ENCODE measurements around the gene GALNS. TPM values are rescaled to one million over a fixed set of nuclear protein-coding genes. Genes with fewer than 3 reads are reported as not detected.

The GALNS gene
- total and polyA plus RNA-seq, 2 donors (not counting 1 experiment from before 2014, with no cell fraction given): 10.6 to 29.6 TPM

DNA sequence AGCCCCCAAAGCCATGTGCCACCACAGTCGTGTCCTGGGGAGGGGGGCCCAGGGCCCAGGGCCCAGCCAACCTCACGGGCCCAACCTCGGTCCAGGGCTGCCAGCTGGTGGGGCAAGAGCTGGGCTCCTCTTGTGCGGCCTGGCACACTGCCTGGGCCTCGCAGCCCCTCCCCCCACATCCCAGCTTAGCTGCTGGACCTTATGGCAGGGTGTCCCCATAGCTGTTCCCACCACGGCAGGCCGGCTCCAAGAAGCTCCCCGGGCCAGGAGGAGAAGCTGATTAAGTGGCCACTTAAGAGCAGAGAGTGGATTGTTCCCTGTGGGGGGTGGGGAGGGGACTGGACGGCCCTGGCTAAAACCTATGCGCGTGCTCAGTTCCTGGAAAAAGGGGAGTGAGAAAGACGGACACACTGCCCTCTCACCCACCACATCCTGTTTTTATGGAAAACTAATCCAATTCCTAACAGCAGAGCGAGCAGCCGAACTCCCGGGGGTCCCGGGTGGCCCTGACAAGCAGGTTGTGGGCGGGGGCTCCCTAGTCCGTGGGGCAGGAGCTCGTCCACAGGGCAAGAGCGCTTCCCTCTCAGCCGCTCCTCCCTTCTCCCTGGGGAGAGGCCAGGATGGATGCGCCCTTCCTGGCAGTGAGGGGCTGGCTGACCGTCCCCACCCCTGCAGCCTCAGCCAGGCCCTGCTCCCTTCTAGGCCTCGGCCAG lies 88.5 kb downstream of the GALNS start:
- peaks cover 45% of the 10 kb centered on the region for H3K4me1 ChIP-seq (ENCODE audit: control insufficient read depth, extremely low read depth, insufficient read depth, low read length)

DNA sequence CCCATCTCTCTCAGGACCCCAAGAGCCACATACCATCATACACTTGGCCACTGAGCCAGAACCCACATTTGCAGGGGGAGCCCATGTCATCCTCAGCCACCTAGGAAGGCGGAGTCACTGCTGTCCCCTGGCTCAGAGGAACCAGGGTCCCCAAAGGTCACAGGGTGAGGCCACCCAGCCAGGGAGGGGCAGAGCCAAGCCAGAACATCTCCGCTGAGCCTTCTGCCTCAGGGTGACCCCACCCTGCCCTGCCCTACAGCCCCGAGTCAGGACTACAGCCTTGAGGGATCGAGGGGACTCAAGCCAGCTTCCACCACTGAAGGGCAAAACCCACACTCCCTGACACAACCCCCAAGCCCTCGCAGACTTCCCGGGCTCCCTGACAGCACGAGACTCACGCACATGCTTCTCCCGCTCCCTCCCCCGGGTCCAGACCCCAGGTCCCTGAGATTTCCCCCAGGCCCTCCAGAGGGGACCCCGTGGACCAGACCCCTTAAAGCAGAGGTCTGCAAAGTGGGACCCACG lies 89.1 kb downstream of the GALNS start:
- H3K79me2 ChIP-seq (ENCODE audit: control insufficient read depth, insufficient read depth, low read length): peaks cover 92% of the 10 kb centered on the region
- H3K27me3 ChIP-seq (ENCODE audit: control insufficient read depth, insufficient read depth, low read length): no peaks in the 10 kb centered on the region
- peaks cover 42% of the 10 kb centered on the region for H3K4me1 ChIP-seq (ENCODE audit: control insufficient read depth, extremely low read depth, insufficient read depth, low read length)
- H4K20me1 ChIP-seq (ENCODE audit: control insufficient read depth, extremely low read depth, insufficient read depth, low read length): no peaks in the 10 kb centered on the region
- peak overlapping the region; percentile 25 for H3K4me2 ChIP-seq (ENCODE audit: extremely low read depth, insufficient read depth, low read length)
- TF ChIP-seq, protein P1, sequence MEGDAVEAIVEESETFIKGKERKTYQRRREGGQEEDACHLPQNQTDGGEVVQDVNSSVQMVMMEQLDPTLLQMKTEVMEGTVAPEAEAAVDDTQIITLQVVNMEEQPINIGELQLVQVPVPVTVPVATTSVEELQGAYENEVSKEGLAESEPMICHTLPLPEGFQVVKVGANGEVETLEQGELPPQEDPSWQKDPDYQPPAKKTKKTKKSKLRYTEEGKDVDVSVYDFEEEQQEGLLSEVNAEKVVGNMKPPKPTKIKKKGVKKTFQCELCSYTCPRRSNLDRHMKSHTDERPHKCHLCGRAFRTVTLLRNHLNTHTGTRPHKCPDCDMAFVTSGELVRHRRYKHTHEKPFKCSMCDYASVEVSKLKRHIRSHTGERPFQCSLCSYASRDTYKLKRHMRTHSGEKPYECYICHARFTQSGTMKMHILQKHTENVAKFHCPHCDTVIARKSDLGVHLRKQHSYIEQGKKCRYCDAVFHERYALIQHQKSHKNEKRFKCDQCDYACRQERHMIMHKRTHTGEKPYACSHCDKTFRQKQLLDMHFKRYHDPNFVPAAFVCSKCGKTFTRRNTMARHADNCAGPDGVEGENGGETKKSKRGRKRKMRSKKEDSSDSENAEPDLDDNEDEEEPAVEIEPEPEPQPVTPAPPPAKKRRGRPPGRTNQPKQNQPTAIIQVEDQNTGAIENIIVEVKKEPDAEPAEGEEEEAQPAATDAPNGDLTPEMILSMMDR (conservative IDR thresholded peaks at IDR 0.05 in 1 of 2, IDR thresholded peaks at IDR 0.05 in 1 of 2; ENCODE audit: low read depth in 1 of 2, low read length in 2 of 2): no peak
- TF ChIP-seq EZH2 (IDR thresholded peaks at IDR 0.05; ENCODE audit: low read length, missing control alignments): no peak
- peaks cover 5% of the 10 kb centered on the region for H3K36me3 ChIP-seq (ENCODE audit: control insufficient read depth, insufficient read depth, low read length)
- DNase-seq (ENCODE audit: low read depth in 2 of 2): no peak
- peak overlapping the region in 1 of 4 experiments; percentile 35 for H3K4me3 ChIP-seq (replicated peaks in 1 of 4; ENCODE audit: control extremely low read depth in 1 of 4, insufficient read depth in 1 of 4, low read depth in 3 of 4, low read length in 4 of 4)
- no peaks in the 10 kb centered on the region for H3K9me3 ChIP-seq (ENCODE audit: control insufficient read depth, insufficient read depth, low read depth, low read length)
- no peak overlapping the region for H2AFZ ChIP-seq (ENCODE audit: low read length)
- H3K27ac ChIP-seq (ENCODE audit: insufficient read depth, low read length): peak overlapping the region; percentile 57
- H3K9ac ChIP-seq (ENCODE audit: insufficient read depth, low read length): peak overlapping the region; percentile 21

More for the DNA sequence above, 88.5 kb downstream of the GALNS start:
- TF ChIP-seq, protein P1 (conservative IDR thresholded peaks at IDR 0.05 in 1 of 2, IDR thresholded peaks at IDR 0.05 in 1 of 2; ENCODE audit: low read depth in 1 of 2, low read length in 2 of 2): no peak
- TF ChIP-seq EZH2 (IDR thresholded peaks at IDR 0.05; ENCODE audit: low read length, missing control alignments): no peak
- no peaks in the 10 kb centered on the region for H4K20me1 ChIP-seq (ENCODE audit: control insufficient read depth, extremely low read depth, insufficient read depth, low read length)
- H3K27me3 ChIP-seq (ENCODE audit: control insufficient read depth, insufficient read depth, low read length): no peaks in the 10 kb centered on the region
- H3K9ac ChIP-seq (ENCODE audit: insufficient read depth, low read length): peak overlapping the region; percentile 21
- H3K27ac ChIP-seq (ENCODE audit: insufficient read depth, low read length): peak overlapping the region; percentile 57
- peak; percentile 71 to 87 for DNase-seq (ENCODE audit: low read depth in 2 of 2)
- no peaks in the 10 kb centered on the region for H3K9me3 ChIP-seq (ENCODE audit: control insufficient read depth, insufficient read depth, low read depth, low read length)
- H3K36me3 ChIP-seq (ENCODE audit: control insufficient read depth, insufficient read depth, low read length): peaks cover 5% of the 10 kb centered on the region
- no peak overlapping the region for H2AFZ ChIP-seq (ENCODE audit: low read length)
- peak overlapping the region in 2 of 4 experiments; percentile 15 to 35 for H3K4me3 ChIP-seq (replicated peaks in 1 of 4; ENCODE audit: control extremely low read depth in 1 of 4, insufficient read depth in 1 of 4, low read depth in 3 of 4, low read length in 4 of 4)
- H3K79me2 ChIP-seq (ENCODE audit: control insufficient read depth, insufficient read depth, low read length): peaks cover 87% of the 10 kb centered on the region
- H3K4me2 ChIP-seq (ENCODE audit: extremely low read depth, insufficient read depth, low read length): peak overlapping the region; percentile 51

DNA sequence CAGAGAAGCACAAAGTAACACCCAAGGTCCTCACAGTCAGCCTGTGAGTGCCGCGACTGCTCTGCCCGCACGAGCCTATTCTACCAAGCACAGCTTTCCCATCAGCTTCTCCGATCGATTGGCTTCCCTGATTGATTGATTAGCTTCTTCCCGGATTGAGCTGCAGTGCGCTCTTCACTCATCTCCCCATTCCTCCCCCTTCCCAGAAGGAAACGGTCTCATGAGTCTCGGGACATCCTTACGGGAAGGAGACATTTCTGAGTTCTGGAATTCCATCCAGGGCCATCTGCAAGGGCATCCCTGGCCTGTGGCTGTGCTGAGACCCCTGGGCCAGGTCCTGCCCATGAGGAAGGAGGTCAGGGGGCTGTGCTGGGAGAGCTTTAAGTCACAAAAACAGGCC lies 89.8 kb downstream of the GALNS start:
- no peak for DNase-seq (ENCODE audit: low read depth in 2 of 2)
- Histone ChIP-seq H3K4me3 (replicated peaks in 1 of 4; ENCODE audit: control extremely low read depth in 1 of 4, insufficient read depth in 1 of 4, low read depth in 3 of 4, low read length in 4 of 4) (no peak overlapping the region), H4K20me1 (ENCODE audit: control insufficient read depth, extremely low read depth, insufficient read depth, low read length) (no peaks in the 10 kb centered on the region), H3K9ac (ENCODE audit: insufficient read depth, low read length) (peak overlapping the region; percentile 7), H3K27ac (ENCODE audit: insufficient read depth, low read length) (no peak overlapping the region), H3K4me1 (ENCODE audit: control insufficient read depth, extremely low read depth, insufficient read depth, low read length) (peaks cover 35% of the 10 kb centered on the region), H3K79me2 (ENCODE audit: control insufficient read depth, insufficient read depth, low read length) (peaks cover 94% of the 10 kb centered on the region), H3K9me3 (ENCODE audit: control insufficient read depth, insufficient read depth, low read depth, low read length) (no peaks in the 10 kb centered on the region), H3K27me3 (ENCODE audit: control insufficient read depth, insufficient read depth, low read length) (no peaks in the 10 kb centered on the region), H3K36me3 (ENCODE audit: control insufficient read depth, insufficient read depth, low read length) (peaks cover 3% of the 10 kb centered on the region), H2AFZ (ENCODE audit: low read length) (no peak overlapping the region), H3K4me2 (ENCODE audit: extremely low read depth, insufficient read depth, low read length) (no peak overlapping the region)
- TF ChIP-seq, protein P1 (conservative IDR thresholded peaks at IDR 0.05 in 1 of 2, IDR thresholded peaks at IDR 0.05 in 1 of 2; ENCODE audit: low read depth in 1 of 2, low read length in 2 of 2): no peak
- no peak for TF ChIP-seq EZH2 (IDR thresholded peaks at IDR 0.05; ENCODE audit: low read length, missing control alignments)
